ENCODE results near the gene RAB27A. TPM values are rescaled to one million over a fixed set of nuclear protein-coding genes. Genes with fewer than 3 reads are reported as not detected.
A peak's percentile ranks its signal among the peaks of the same experiment; 100 is the strongest.

The RAB27A gene
- total and polyA plus RNA-seq, 10 of the 15 experiments (the other 5 are each of a cell fraction or from before 2014, with no cell fraction given) = 13.3 to 139 (median 35.2) TPM

GRCh38 chr15:55230051-55230670 lies 59.5 kb downstream of the RAB27A start:
- no peaks in the 10 kb centered on the region for H3K9me3 ChIP-seq (replicated peaks; ENCODE audit: control insufficient read depth, insufficient read depth, low read length)
- DNase-seq (ENCODE audit: low read depth, low spot score) (no peak), FAIRE-seq (peak; percentile 56), ATAC-seq (peak; percentile 74)
- H3K79me2 ChIP-seq (ENCODE audit: control insufficient read depth, insufficient read depth, low read length) = no peaks in the 10 kb centered on the region
- ChIA-PET POLR2A (no interaction called here), SMC1A (ENCODE audit: uncharacterized antibody, unreplicated experiment) (interaction anchor here (1.3 to 3.1 kb wide), 3 partner anchors 8 to 13 kb away, joined by 6 to 12 read pairs (median 9); no protein-coding TSS in a partner anchor), RAD21 (ENCODE audit: unreplicated experiment) (no interaction called here), CTCF (interaction anchor here (0.6 to 1.1 kb wide), 4 partner anchors 29 to 1211 kb away, joined by 3 to 6 read pairs (median 3); no protein-coding TSS in a partner anchor)
- in situ Hi-C loops (cut with MboI) = no loop called here
- peaks cover 2% of the 10 kb centered on the region; the same call in 1 of the 2 replicates for H3K4me1 ChIP-seq (ENCODE audit: control insufficient read depth, insufficient read depth, low read length)
- no peak overlapping the region for H3K27ac ChIP-seq (ENCODE audit: control insufficient read depth, insufficient read depth)
- TF ChIP-seq RFX5 (IDR thresholded peaks at IDR 0.05; ENCODE audit: low read depth, low read length) = no peak
- TF ChIP-seq CREB1 (IDR thresholded peaks at IDR 0.05; ENCODE audit: low read depth) = no peak
- TF ChIP-seq ZNF274 (IDR thresholded peaks at IDR 0.05; ENCODE audit: insufficient read depth, insufficient read length) = no peak
- TF ChIP-seq SMAD5 (IDR thresholded peaks at IDR 0.05; ENCODE audit: low read depth) = no peak
- TF ChIP-seq SPI1 (IDR thresholded peaks at IDR 0.05; ENCODE audit: borderline replicate concordance, insufficient read depth, low read depth, low read length) = no peak
- no peak for TF ChIP-seq NR2F1 (conservative IDR thresholded peaks at IDR 0.05)
- TF ChIP-seq HCFC1 (IDR thresholded peaks at IDR 0.05; ENCODE audit: low read length) = no peak
- H3K9ac ChIP-seq (ENCODE audit: control insufficient read depth, insufficient read depth, low read length) = no peak overlapping the region
- intact Hi-C loops (cut with micrococcal nuclease; ENCODE audit: unreplicated experiment) = no loop called here
- 88% methylated on average over 3 of the region's 3 CpGs for WGBS (ENCODE audit: insufficient coverage, insufficient replicate concordance, low lambda C conversion rate, missing lambda C conversion rate)
- H3K4me2 ChIP-seq (ENCODE audit: control insufficient read depth, insufficient read depth) = peak overlapping the region; percentile 44; the same call in 1 of the 2 replicates
- no peak overlapping the region for H3K4me3 ChIP-seq
- no peak overlapping the region; the same call in 1 of the 2 replicates for H2AFZ ChIP-seq (ENCODE audit: control insufficient read depth, low read depth, low read length)
- no peaks in the 10 kb centered on the region; a peak in 1 of 4 replicates for H3K36me3 ChIP-seq (ENCODE audit: control insufficient read depth in 2 of 2, insufficient read depth in 2 of 2, low read length in 1 of 2)
- no peaks in the 10 kb centered on the region for H4K20me1 ChIP-seq (ENCODE audit: control insufficient read depth, insufficient read depth)
- BruUV-seq (replicated peaks) = no TSS peak
- H3K27me3 ChIP-seq (replicated peaks in 1 of 2; ENCODE audit: control insufficient read depth in 2 of 2, insufficient read depth in 2 of 2, low read length in 1 of 2) = no peaks in the 10 kb centered on the region

DNA sequence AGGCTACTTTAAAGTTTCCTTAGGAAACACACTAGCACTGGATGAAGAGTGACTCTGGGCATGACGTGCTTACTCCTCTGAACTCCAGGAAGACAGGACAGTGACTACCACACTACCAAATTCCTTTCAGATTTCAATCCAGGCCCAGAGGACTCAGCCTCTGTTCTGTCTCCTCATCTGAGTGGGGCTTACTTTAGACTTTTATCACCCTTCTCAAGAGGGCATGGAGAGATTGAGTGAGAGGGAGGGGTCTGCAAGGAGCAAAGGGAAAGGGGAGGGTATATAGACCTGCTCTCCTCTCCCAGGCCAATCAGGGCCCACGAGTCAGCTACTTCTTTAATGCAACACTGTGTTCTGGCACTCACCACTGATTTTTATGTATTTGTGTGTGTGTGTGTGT lies 63.5 kb downstream of the RAB27A start:
- POLR2A ChIA-PET = interaction anchor here (0.7 kb wide), 1 partner anchor 1243 kb away, joined by 5 read pairs; no protein-coding TSS in a partner anchor
- CTCF ChIA-PET = interaction anchor here (0.7 kb wide), 1 partner anchor 34 kb away, joined by 3 read pairs; no protein-coding TSS in a partner anchor
- H4K20me1 ChIP-seq (ENCODE audit: control insufficient read depth, insufficient read depth) = no peaks in the 10 kb centered on the region
- no peak overlapping the region for H3K4me2 ChIP-seq (ENCODE audit: control insufficient read depth, insufficient read depth)
- peaks cover 0 to 2% of the 10 kb centered on the region in 2 experiments; a peak in 1 of 4 replicates for H3K36me3 ChIP-seq (ENCODE audit: control insufficient read depth in 2 of 2, insufficient read depth in 2 of 2, low read length in 1 of 2)
- H3K9ac ChIP-seq (ENCODE audit: control insufficient read depth, insufficient read depth, low read length) = no peak overlapping the region
- RAD21 ChIA-PET (ENCODE audit: unreplicated experiment) = interaction anchor here (2.3 kb wide), 1 partner anchor 8 kb away, joined by 8 read pairs; no protein-coding TSS in a partner anchor
- H3K9me3 ChIP-seq (replicated peaks; ENCODE audit: control insufficient read depth, insufficient read depth, low read length) = no peaks in the 10 kb centered on the region
- DNase-seq (ENCODE audit: low read depth, low spot score) = no peak
- no peak for ATAC-seq
- 95% methylated on average over 2 of the region's 2 CpGs for WGBS (ENCODE audit: insufficient coverage, insufficient replicate concordance, low lambda C conversion rate, missing lambda C conversion rate)
- no peaks in the 10 kb centered on the region for H3K79me2 ChIP-seq (ENCODE audit: control insufficient read depth, insufficient read depth, low read length)
- SMC1A ChIA-PET (ENCODE audit: uncharacterized antibody, unreplicated experiment) = no interaction called here
- H3K4me1 ChIP-seq (ENCODE audit: control insufficient read depth, insufficient read depth, low read length) = peaks cover 31% of the 10 kb centered on the region
- in situ Hi-C loops (cut with MboI) (no loop called here), intact Hi-C loops (cut with micrococcal nuclease; ENCODE audit: unreplicated experiment) (no loop called here)
- H2AFZ ChIP-seq (ENCODE audit: control insufficient read depth, low read depth, low read length) = no peak overlapping the region
- H3K27ac ChIP-seq (ENCODE audit: control insufficient read depth, insufficient read depth) = no peak overlapping the region
- no peak overlapping the region for H3K4me3 ChIP-seq
- no peaks in the 10 kb centered on the region for H3K27me3 ChIP-seq (replicated peaks in 1 of 2; ENCODE audit: control insufficient read depth in 2 of 2, insufficient read depth in 2 of 2, low read length in 1 of 2)
- no TSS peak for BruUV-seq (replicated peaks)
- FAIRE-seq = no peak
- TF ChIP-seq FOXM1 (IDR thresholded peaks at IDR 0.05; ENCODE audit: low read depth, low read length) (no peak), CEBPZ (IDR thresholded peaks at IDR 0.05; ENCODE audit: low read depth, low read length) (no peak), POLR2AphosphoS5 (IDR thresholded peaks at IDR 0.05; ENCODE audit: low read length) (no peak), PML (IDR thresholded peaks at IDR 0.05; ENCODE audit: low read length) (no peak), SREBF2 (IDR thresholded peaks at IDR 0.05; ENCODE audit: low read length) (no peak), MEF2B (IDR thresholded peaks at IDR 0.05; ENCODE audit: partially characterized antibody, poor library complexity, severe bottlenecking) (no peak), YY1 (IDR thresholded peaks at IDR 0.05; ENCODE audit: low read depth, low read length) (no peak), NFXL1 (IDR thresholded peaks at IDR 0.05; ENCODE audit: borderline replicate concordance) (no peak), RB1 (IDR thresholded peaks at IDR 0.05; ENCODE audit: borderline replicate concordance) (no peak)
